HG03280 (cell line): Measurements from ENCODE around the gene TFR2.

Experiments used
- ATAC-seq: cut with Tn5 transposase; IDR thresholded peaks from one replicate; pipeline ENCODE4 v1.9.1; 2021; ENCODE audit warnings: mild to moderate bottlenecking, moderate library complexity; ENCODE audit not compliant: unreplicated experiment

Gene TFR2

DNA sequence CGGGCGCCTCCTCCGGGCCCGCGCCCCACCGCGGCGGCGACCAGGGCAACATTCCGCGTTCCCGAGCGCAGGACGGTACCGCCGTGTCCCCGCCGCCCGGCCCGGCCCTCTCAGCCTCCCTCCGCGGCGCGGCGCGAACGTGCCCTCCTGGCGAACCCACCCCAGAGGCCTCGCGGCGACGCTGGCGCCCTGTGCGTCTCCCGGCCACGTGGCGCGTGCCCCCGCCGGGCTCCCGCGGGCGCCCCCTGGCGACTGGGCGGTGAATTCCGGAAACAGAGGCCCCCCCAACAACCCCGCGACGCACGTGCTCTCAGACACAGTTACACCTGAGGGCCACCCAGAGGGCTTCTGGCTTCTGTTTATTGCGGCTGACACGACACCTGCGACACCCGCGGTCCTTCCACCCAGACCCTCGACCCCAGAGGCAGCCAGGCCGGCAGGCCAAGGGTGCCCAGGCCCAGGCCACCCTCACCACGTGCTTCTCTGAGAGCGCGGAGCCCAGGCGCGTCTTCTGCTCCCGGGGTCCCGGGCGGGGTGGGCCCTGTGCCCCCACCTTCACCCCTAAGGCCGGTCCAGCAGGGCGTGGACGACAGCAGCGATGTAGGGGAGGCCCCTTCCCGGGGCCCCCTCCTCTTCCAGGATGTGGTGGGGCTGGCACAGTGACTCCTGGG, 67.5 kb downstream of the TFR2 start, which contains the start of gene SAP25:
TSS of gene SAP25 (minus strand) at position 210 of the 671 bp plus-strand sequence. CDS start at position 52, 158 bp downstream.
- no peak for ATAC-seq

GRCh38 chr7:100572949-100573675, 68.2 kb downstream of the TFR2 start:
- ATAC-seq = no peak

GRCh38 chr7:100572281-100572948, 68.9 kb downstream of the TFR2 start:
- ATAC-seq = no peak

- no peak for ATAC-seq
Measured at GRCh38 chr7:100571829-100572116, 69.6 kb downstream of the TFR2 start.

GRCh38 chr7:100570954-100571828, 70.2 kb downstream of the TFR2 start:
- ATAC-seq = no peak
